GM10266 (cell line): ENCODE data around the gene RPS15.

Experiments
- DNase-seq: peaks from one replicate; pipeline ENCODE4 v3.0.0; 2012; ENCODE audit errors: extremely low spot score
- TF ChIP-seq, protein P1 (sequence below): IDR thresholded peaks from 2 replicates; pipeline ENCODE4 v1.5.1; 2012; ENCODE audit warnings: mild to moderate bottlenecking, low read depth; ENCODE audit not compliant: control insufficient read depth, insufficient read depth; ENCODE audit errors: missing control alignments

RPS15 gene

DNA sequence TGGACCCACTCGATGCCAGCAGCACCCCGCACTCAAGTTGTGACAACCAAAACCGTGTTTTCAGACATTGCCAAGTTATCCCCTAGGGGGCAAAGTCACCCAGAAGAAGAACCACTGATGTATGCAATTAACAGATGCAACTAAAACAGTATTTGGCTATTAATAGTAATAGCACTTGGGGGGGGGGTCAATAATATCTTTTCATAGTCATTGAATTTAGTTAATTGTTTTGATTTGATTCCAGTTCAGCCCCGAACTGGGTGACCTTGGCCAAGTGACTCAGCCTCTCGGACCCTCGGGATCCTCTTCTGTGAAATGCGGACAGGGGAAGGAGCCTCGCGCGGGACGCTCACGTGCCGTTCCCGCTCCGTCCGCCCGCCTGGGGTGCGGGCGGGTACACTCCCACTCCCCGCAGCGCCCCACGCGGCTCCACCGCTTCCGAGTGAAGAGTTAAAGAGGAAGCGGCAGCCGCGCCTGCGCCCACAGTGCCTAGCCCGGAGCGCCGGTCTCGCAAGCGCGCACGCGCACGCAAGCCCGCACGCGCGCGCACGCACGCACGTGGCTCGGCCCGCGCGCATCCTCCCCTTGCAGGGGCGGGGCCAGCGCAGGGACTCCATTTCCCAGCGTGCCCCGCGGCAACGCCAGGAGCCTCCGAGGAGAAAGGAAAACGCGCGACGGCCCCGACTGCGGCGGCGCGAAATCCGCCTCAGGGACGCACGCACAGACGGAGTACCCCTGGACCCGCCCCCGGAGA is 31.2 kb upstream of the RPS15 start:
- TF ChIP-seq, protein P1, sequence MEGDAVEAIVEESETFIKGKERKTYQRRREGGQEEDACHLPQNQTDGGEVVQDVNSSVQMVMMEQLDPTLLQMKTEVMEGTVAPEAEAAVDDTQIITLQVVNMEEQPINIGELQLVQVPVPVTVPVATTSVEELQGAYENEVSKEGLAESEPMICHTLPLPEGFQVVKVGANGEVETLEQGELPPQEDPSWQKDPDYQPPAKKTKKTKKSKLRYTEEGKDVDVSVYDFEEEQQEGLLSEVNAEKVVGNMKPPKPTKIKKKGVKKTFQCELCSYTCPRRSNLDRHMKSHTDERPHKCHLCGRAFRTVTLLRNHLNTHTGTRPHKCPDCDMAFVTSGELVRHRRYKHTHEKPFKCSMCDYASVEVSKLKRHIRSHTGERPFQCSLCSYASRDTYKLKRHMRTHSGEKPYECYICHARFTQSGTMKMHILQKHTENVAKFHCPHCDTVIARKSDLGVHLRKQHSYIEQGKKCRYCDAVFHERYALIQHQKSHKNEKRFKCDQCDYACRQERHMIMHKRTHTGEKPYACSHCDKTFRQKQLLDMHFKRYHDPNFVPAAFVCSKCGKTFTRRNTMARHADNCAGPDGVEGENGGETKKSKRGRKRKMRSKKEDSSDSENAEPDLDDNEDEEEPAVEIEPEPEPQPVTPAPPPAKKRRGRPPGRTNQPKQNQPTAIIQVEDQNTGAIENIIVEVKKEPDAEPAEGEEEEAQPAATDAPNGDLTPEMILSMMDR = peak; percentile 39

DNA sequence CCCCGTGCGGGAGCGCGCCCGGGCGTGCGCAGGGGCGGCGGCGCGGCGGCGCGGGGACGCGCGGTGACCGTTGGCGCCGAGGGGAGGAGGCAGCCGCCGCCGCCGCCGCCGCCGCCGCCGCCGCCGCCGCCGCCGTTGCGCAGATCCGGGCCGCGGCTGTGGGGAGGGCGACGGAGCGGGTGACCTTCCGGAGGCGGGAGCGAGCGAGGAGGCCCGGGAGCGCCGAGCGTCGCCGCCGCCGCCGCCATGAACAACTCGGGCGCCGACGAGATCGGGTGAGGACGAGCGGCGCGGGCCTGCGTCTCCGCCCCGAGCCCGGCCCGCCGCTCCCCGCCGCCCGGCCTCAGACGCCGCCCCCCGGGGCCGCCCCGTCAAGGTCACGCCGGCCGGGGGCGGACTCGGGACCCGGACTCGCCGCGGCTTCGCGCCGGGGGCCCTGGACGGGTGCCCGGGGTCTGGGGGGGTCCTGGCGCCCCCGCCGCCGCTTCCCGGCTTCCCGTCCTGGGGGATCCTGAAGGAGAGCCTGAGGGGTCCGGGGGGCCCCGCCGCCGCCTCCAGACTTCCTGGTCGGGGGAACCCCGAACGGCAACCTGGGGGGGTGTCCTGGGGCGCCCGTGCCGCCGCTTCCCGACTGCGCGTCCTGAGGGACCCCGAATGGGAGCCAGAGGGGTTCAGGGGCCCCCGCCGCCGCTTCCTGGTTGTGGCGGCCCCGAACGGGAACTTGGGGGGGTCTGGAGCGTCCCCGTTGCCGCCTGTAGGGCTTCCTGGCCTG is 30.5 kb upstream of the RPS15 start, which contains the start of gene DAZAP1:
Gene DAZAP1, plus strand, starts transcription at position 59 of the 772 bp plus-strand sequence. Its CDS starts 188 bp downstream, at position 247.
- DNase-seq = no peak
- TF ChIP-seq, protein P1 = no peak

More for the DNA sequence above, 31.2 kb upstream of the RPS15 start:
- peak; percentile 100 for DNase-seq

DNA sequence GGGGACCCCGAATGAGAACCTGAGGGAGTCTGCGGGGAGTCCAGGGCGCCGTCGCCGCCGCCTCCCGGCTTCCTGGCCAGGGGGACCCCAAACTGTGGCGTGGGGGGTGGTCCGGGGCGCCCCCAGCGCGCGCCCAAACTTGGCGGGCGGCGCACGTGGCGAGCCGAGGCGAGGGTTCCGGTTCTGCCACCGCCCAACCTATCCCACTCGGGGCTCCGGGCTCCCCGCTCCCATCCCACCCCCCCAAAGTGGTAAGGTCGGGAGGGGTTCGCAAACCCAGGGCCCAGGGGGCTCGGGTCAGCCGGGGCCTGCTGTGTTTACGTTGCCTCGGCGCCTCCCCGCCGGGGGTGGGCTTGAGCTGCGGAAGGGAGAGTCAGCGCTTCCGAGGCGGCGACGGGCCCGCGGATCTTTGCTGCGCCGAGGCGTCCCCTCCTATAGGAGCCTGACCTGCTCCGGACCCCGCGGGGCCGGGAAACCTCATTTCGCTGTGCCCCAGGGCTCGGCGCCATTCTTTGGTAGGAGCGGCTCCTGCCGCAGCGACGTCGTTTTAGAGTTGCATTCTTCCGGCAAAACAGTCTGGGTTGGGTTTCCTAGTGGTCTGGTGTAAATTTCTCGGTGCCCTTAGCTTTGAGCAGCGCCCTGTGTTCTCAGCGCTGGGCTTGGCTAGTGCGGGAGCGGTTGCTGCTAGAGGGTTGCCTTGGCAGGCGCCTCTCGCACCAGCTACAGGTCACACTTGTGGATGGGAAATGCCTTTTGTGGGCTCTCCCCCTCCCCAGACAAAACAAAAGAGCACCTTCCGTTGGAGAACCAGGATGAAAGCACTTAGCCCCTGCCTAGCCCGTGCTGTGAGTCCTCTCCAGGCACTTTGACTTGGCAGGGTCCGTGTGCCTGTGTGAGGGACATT is 29.6 kb upstream of the RPS15 start:
- TF ChIP-seq, protein P1 = no peak
- peak; percentile 67 for DNase-seq

DNA sequence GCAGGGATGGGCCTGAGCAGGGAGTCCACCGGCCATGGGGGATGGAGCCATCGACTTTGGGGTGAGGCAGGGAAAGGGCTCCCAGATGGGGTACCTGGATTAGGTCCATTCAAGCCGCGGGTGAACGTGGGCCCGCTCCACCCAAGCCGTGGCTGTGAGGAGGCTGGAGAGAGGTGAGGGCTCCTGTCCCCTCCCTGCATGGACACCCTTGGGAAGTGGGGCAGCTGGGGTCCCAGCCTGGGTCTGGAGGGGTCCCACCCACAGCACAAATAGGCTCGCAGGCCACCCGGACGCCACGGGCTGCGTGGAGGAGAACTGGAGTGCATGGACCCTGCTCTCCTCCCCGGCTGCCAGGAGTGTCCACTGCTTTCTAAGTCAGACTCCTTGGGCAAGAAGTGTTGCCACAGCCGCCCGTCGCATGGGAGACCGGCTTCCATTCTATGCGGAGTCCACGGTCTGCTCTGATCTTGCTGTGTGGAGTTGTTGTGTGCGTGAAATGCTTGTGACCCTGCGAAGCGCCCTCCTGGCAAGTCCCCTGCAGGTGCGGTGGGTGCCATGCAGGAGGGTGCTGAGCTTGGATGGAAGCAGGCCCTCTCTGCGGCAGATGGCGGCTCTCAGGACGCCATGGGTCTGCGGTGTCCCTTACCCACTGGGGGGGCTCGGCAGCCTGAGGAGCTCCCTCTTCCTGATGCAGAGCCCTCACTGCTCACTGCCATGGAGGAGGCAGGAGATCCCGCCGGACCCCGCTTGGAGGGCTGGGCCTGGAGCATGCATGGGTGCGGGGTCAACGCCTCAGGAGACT is 28.8 kb upstream of the RPS15 start:
- TF ChIP-seq, protein P1 = no peak
- DNase-seq = no peak

DNA sequence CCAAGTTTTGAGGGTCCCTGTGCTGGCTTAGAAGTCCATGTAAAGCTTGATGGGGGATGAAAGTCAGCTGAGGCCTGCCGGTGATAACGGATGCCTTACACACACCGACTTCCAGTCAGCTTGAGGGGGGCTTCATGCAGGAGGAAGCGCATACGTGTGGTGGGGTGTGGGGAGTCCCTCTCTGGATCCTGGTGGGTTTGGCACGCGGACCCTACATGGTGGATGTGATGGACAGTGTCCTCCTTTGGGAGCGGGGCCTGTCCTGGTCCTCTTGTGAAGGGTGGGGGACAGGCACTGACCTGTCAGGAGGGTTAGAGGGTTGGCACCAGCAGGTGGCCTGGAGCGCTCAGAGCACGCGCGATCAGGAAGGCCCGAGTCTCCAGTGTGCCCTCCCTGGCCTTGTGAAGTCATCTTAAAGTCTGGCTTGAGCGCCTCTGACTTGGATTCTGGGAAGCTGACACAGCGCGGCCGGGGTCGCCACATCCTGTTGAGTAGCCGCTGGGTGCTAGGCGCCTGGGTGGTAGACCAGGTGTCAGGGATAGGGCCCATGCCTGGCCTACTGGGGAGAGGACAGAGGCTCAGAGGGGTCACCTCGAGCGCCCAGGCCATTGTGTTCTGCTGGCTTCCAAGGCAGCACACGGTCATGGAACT is 27.9 kb upstream of the RPS15 start:
- TF ChIP-seq, protein P1 = no peak
- no peak for DNase-seq

DNA sequence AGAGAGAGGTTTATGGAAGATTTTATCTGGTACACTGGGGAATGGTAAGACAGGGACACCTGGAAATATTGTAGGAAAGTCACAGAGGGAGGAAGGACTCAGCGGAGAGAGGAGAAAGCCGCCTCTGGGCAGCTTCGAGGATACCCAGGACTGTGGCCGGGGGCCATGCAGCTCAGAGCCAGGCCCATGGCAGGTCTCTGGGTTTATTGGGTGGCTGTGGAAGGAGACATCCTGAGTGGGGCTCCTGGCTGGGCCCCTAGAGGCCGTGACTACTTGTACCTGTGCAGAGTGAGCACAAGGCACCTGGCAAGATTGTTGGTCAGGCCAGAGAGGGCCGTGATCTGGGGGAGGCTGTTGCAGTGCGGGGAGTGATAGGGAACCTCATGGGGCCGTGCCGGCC is 27.4 kb upstream of the RPS15 start:
- DNase-seq = no peak
- TF ChIP-seq, protein P1 = no peak
